Aorta (tissue), 5 donors: ENCODE data around the gene SHISA4. TPM values are rescaled to one million over a fixed set of nuclear protein-coding genes. Genes with fewer than 3 reads are reported as not detected.

Experiments used
- ATAC-seq: fragments of 200-7000 bp; cut with Tn5 transposase; one replicate; pipeline ENCODE4 v1.9.1; 2022; ENCODE audit warnings: moderate library complexity; ENCODE audit not compliant: low FRiP score
- DNase-seq, 2 donors: peaks; one replicate each; pipeline ENCODE4 v3.0.0-alpha.2; 2020
- H3K27ac ChIP-seq, 2 donors: one replicate each; pipeline ENCODE4 v1.5.1; 2013; ENCODE audit warnings: low read length in 2 of 2, mild to moderate bottlenecking in 2 of 2, moderate library complexity in 2 of 2, control low read depth in 1 of 2, inconsistent platforms in 1 of 2, low read depth in 1 of 2
- H3K27me3 ChIP-seq, 2 donors: one replicate each; pipeline ENCODE4 v1.6.1; 2013; ENCODE audit warnings: control low read depth in 1 of 2, low read length in 1 of 2, mild to moderate bottlenecking in 1 of 2, moderate library complexity in 1 of 2; ENCODE audit not compliant: insufficient read depth in 2 of 2, control insufficient read depth in 1 of 2
- H3K36me3 ChIP-seq, 2 donors: one replicate each; pipeline ENCODE4 v1.6.1; 2013; ENCODE audit warnings: control low read depth in 1 of 2, low read length in 1 of 2, mild to moderate bottlenecking in 1 of 2; ENCODE audit not compliant: insufficient read depth in 2 of 2, control insufficient read depth in 1 of 2
- H3K4me1 ChIP-seq, 2 donors: one replicate each; pipeline ENCODE4 v1.6.1; 2013; ENCODE audit warnings: low read length in 2 of 2, control low read depth in 1 of 2, mild to moderate bottlenecking in 1 of 2, moderate library complexity in 1 of 2; ENCODE audit not compliant: insufficient read depth in 2 of 2, control insufficient read depth in 1 of 2
- H3K4me3 ChIP-seq, 2 donors: one replicate each; pipeline ENCODE4 v1.5.1; 2013; ENCODE audit warnings: low read length in 2 of 2, control low read depth in 1 of 2, mild to moderate bottlenecking in 1 of 2
- H3K9me3 ChIP-seq: one replicate; pipeline ENCODE4 v1.6.1; 2013; ENCODE audit warnings: mild to moderate bottlenecking, low read length; ENCODE audit not compliant: control insufficient read depth
- WGBS, 2 donors: extraction: QIAGEN DNeasy Blood & Tissue Kit; methylation state at CpG; one replicate each; pipeline ENCODE4 v1.1.7; 2013; 5-methylcytosine and 5-hydroxymethylcytosine counted together
- intact Hi-C, 2 donors: fragments of 100-400 bp; cut with DNase I; formaldehyde crosslinking; loops; one replicate each; pipeline versions ENCODE4 v1.14.2 to v1.15.0; 2022
- polyA plus RNA-seq, 2 donors: library from polyadenylated mRNA; stranded (reverse); fragments of 200-250 nt; gene quantifications; one replicate each; pipeline ENCODE4 v1.2.3, GENCODE V29; 2013
- total RNA-seq, 2 donors: library from RNA; stranded (reverse); fragmentation: NEBNext Ultra II Directional; extraction: Animal tissue kit (Norgen Biotek cat#: 25700); gene quantifications; one replicate each; pipeline ENCODE4 v1.2.1, GENCODE V29; 2021
- donor health status: healthy with polysubstance abuse.
- donor health status: Bipolar disorder and iron deficiency.
- donor health status: DM: no; HTN: no; CAD: no.
- donor health status: DM: no; HTN: no; CAD: no.
- donor health status: DM: yes; HTN: yes; CAD: no.

SHISA4 gene
- total and polyA plus RNA-seq, 4 donors = 30.6 to 93.1 (median 58.0) TPM

GRCh38 chr1:201891451-201892045, 2.9 kb downstream of the SHISA4 start:
- no peaks in the 10 kb centered on the region for H3K9me3 ChIP-seq
- ATAC-seq (no peak), DNase-seq (no peak)
- no peaks in the 10 kb centered on the region for H3K27me3 ChIP-seq
- WGBS, 2 donors = 50 to 54% methylated on average over 5 of the region's 5 CpGs
- peak overlapping the region in 1 of 2 donors; percentile 7 for H3K27ac ChIP-seq
- no peaks in the 10 kb centered on the region for H3K4me1 ChIP-seq
- intact Hi-C loops = loop anchor here in 1 of 2 donors (10.0 kb wide), 1 partner anchor 243 kb away; no protein-coding TSS in a partner anchor
- H3K4me3 ChIP-seq = no peak overlapping the region
- no peaks in the 10 kb centered on the region for H3K36me3 ChIP-seq

- no peaks in the 10 kb centered on the region for H3K4me1 ChIP-seq
- ATAC-seq (no peak), DNase-seq (no peak)
- peak overlapping the region in 1 of 2 donors; percentile 28 for H3K27ac ChIP-seq
- H3K36me3 ChIP-seq = no peaks in the 10 kb centered on the region
- H3K27me3 ChIP-seq = no peaks in the 10 kb centered on the region
- 39 to 50% methylated on average over 6 of the region's 6 CpGs for WGBS, 2 donors
- no peaks in the 10 kb centered on the region for H3K9me3 ChIP-seq
- intact Hi-C loops = loop anchor here in 1 of 2 donors (10.0 kb wide), 1 partner anchor 243 kb away; no protein-coding TSS in a partner anchor
- H3K4me3 ChIP-seq = no peak overlapping the region
Measured at GRCh38 chr1:201892211-201892610, 3.5 kb downstream of the SHISA4 start.

- H3K4me1 ChIP-seq = peaks cover 0 to 2% of the 10 kb centered on the region in 2 donors
- intact Hi-C loops = loop anchor here in 1 of 2 donors (10.0 kb wide), 1 partner anchor 241 kb away; no protein-coding TSS in a partner anchor
- no peak overlapping the region for H3K4me3 ChIP-seq
- DNase-seq (no peak), ATAC-seq (no peak)
- H3K27me3 ChIP-seq = no peaks in the 10 kb centered on the region
- peak overlapping the region in 1 of 2 donors; percentile 23 for H3K27ac ChIP-seq
- H3K9me3 ChIP-seq = no peaks in the 10 kb centered on the region
- H3K36me3 ChIP-seq = peaks cover 3 to 5% of the 10 kb centered on the region in 2 donors
- 8 to 17% methylated on average over 3 of the region's 3 CpGs for WGBS, 2 donors
Measured at GRCh38 chr1:201893431-201893830, 4.7 kb downstream of the SHISA4 start.

GRCh38 chr1:201894343-201895119, 5.8 kb downstream of the SHISA4 start:
- Histone ChIP-seq H3K27me3 (no peaks in the 10 kb centered on the region), H3K9me3 (no peaks in the 10 kb centered on the region), H3K36me3 (peaks cover 5 to 7% of the 10 kb centered on the region in 2 donors), H3K4me1 (peaks cover 0 to 4% of the 10 kb centered on the region in 2 donors), H3K4me3 (no peak overlapping the region), H3K27ac (peak overlapping the region in 1 of 2 donors; percentile 46)
- WGBS, 2 donors = 32 to 48% methylated on average over 5 of the region's 5 CpGs
- no peak for DNase-seq
- peak; percentile 1 for ATAC-seq
- intact Hi-C loops = loop anchor here (1.0 to 10.0 kb wide), 2 partner anchors 51 to 240 kb away; no protein-coding TSS in a partner anchor

GRCh38 chr1:201895120-201895665, 6.5 kb downstream of the SHISA4 start:
- Histone ChIP-seq H3K27me3 (no peaks in the 10 kb centered on the region), H3K27ac (peak overlapping the region in 1 of 2 donors; percentile 28), H3K4me1 (peaks cover 0 to 5% of the 10 kb centered on the region in 2 donors), H3K9me3 (no peaks in the 10 kb centered on the region), H3K4me3 (no peak overlapping the region), H3K36me3 (peaks cover 5 to 11% of the 10 kb centered on the region in 2 donors)
- 37 to 45% methylated on average over 7 of the region's 7 CpGs for WGBS, 2 donors
- intact Hi-C loops = loop anchor here (1.0 to 10.0 kb wide), 2 partner anchors 50 to 240 kb away; no protein-coding TSS in a partner anchor
- DNase-seq (no peak), ATAC-seq (peak; percentile 2)

- peaks cover 5 to 12% of the 10 kb centered on the region in 2 donors for H3K36me3 ChIP-seq
- 4 to 7% methylated on average over 10 of the region's 10 CpGs for WGBS, 2 donors
- H3K27me3 ChIP-seq = no peaks in the 10 kb centered on the region
- ATAC-seq (peak; percentile 90), DNase-seq (peak; percentile 94 to 98)
- H3K27ac ChIP-seq = peak overlapping the region; percentile 25 to 88
- H3K4me3 ChIP-seq = no peak overlapping the region
- intact Hi-C loops = loop anchor here (1.0 to 10.0 kb wide), 4 partner anchors 49 to 239 kb away; partner anchors contain the start of gene LMOD1 (in 1 of the 2)
- H3K4me1 ChIP-seq = peaks cover 0 to 6% of the 10 kb centered on the region in 2 donors
- H3K9me3 ChIP-seq = no peaks in the 10 kb centered on the region
Measured at GRCh38 chr1:201895913-201896807, 7.5 kb downstream of the SHISA4 start.

GRCh38 chr1:201896951-201897391, 8.3 kb downstream of the SHISA4 start:
- Histone ChIP-seq H3K9me3 (no peaks in the 10 kb centered on the region), H3K4me3 (no peak overlapping the region), H3K27me3 (no peaks in the 10 kb centered on the region), H3K4me1 (peaks cover 0 to 6% of the 10 kb centered on the region in 2 donors), H3K36me3 (peaks cover 5 to 12% of the 10 kb centered on the region in 2 donors), H3K27ac (peak overlapping the region; percentile 88 to 89)
- peak; percentile 88 to 92 for DNase-seq
- intact Hi-C loops = loop anchor here in 1 of 2 donors (2.0 to 10.0 kb wide), 3 partner anchors 50 to 238 kb away; partner anchors contain the start of gene LMOD1
- ATAC-seq = peak; percentile 55
- 4 to 8% methylated on average over 2 of the region's 2 CpGs for WGBS, 2 donors
